NCI-H1417 treated with DMSO at 0.1 percent for 48 hours (cell line): Measurements from ENCODE around the gene ANGPT4.

Source experiments
- DNase-seq: peaks from one replicate; lab custom pipeline; 2025; lab: John Stamatoyannopoulos, UW

ANGPT4 gene

GRCh38 chr20:825710-826421 lies 90.3 kb downstream of the ANGPT4 start:
- no peak for DNase-seq

- DNase-seq: no peak
These were observed 91.2 kb downstream of the ANGPT4 start for GRCh38 chr20:824916-825315.

GRCh38 chr20:824490-824889 lies 91.6 kb downstream of the ANGPT4 start:
- DNase-seq: no peak

GRCh38 chr20:823574-823902 lies 92.6 kb downstream of the ANGPT4 start:
- DNase-seq: no peak

- no peak for DNase-seq
These were observed 93.2 kb downstream of the ANGPT4 start for GRCh38 chr20:822651-823573.

GRCh38 chr20:821731-822065 lies 94.4 kb downstream of the ANGPT4 start:
- DNase-seq: no peak

- no peak for DNase-seq
These were observed 94.9 kb downstream of the ANGPT4 start for GRCh38 chr20:821046-821730.

GRCh38 chr20:820323-820953 lies 95.7 kb downstream of the ANGPT4 start:
- DNase-seq: no peak
